ENCODE data around the gene RET. TPM values are rescaled to one million over a fixed set of nuclear protein-coding genes. Genes with fewer than 3 reads are reported as not detected.

The RET gene
- total RNA-seq, 1 experiment from 2014 or later = 81.1 TPM

GRCh38 chr10:43075612-43076003 is 1.3 kb upstream of the RET start:
- intact Hi-C loops (cut with micrococcal nuclease; ENCODE audit: unreplicated experiment) (no loop called here), in situ Hi-C loops (cut with HindIII; ENCODE audit: low pct_unique_long_range_greater_than_20kb, low sequenced_read_pairs) (no loop called here)
- H3K27ac ChIP-seq (ENCODE audit: low read length) = no peak overlapping the region
- TF ChIP-seq SIN3A (IDR thresholded peaks at IDR 0.05; ENCODE audit: borderline replicate concordance, insufficient read depth, low read depth, low read length) (no peak), CTCF (IDR thresholded peaks at IDR 0.05) (peak; percentile 77)
- no peak for DNase-seq (ENCODE audit: low read depth, low spot score)
- BruUV-seq (replicated peaks) = no TSS peak
- peak; percentile 53 for ATAC-seq
- H3K9me3 ChIP-seq (ENCODE audit: control insufficient read depth, insufficient read depth, low read depth, low read length) = no peaks in the 10 kb centered on the region
- ChIA-PET POLR2A (interaction anchor here (0.6 kb wide), 1 partner anchor 25 kb away, joined by 7 read pairs; no protein-coding TSS in a partner anchor), CTCF (interaction anchor here (0.5 to 1.3 kb wide), 4 partner anchors 8 to 651 kb away, joined by 3 to 4 read pairs (median 4); no protein-coding TSS in a partner anchor)
- H3K4me3 ChIP-seq (ENCODE audit: low read depth in 2 of 2, low read length in 2 of 2) = no peak overlapping the region
- H3K4me1 ChIP-seq (ENCODE audit: control insufficient read depth, insufficient read depth, low read length) = peaks cover 9% of the 10 kb centered on the region
- no peaks in the 10 kb centered on the region for H3K27me3 ChIP-seq (ENCODE audit: control insufficient read depth, insufficient read depth, low read length)
- no peaks in the 10 kb centered on the region for H3K36me3 ChIP-seq (ENCODE audit: control insufficient read depth, insufficient read depth, low read length)

- no peaks in the 10 kb centered on the region for H3K36me3 ChIP-seq (ENCODE audit: control insufficient read depth, insufficient read depth, low read length)
- H3K4me3 ChIP-seq (ENCODE audit: low read depth in 2 of 2, low read length in 2 of 2) = peak overlapping the region; percentile 52 to 55
- no peak overlapping the region for H3K27ac ChIP-seq (ENCODE audit: low read length)
- ATAC-seq = peak; percentile 61
- peaks cover 9% of the 10 kb centered on the region for H3K4me1 ChIP-seq (ENCODE audit: control insufficient read depth, insufficient read depth, low read length)
- ChIA-PET CTCF (interaction anchor here (0.6 to 1.3 kb wide), 5 partner anchors 9 to 689 kb away, joined by 4 to 7 read pairs (median 4); no protein-coding TSS in a partner anchor), POLR2A (interaction anchor here (0.6 kb wide), 1 partner anchor 207 kb away, joined by 3 read pairs; no protein-coding TSS in a partner anchor)
- in situ Hi-C loops (cut with HindIII; ENCODE audit: low pct_unique_long_range_greater_than_20kb, low sequenced_read_pairs) = no loop called here
- no peak for TF ChIP-seq SIN3A (IDR thresholded peaks at IDR 0.05; ENCODE audit: borderline replicate concordance, insufficient read depth, low read depth, low read length)
- TF ChIP-seq TCF7L2 (IDR thresholded peaks at IDR 0.05; ENCODE audit: low read depth, low read length) = no peak
- TF ChIP-seq CTCF (IDR thresholded peaks at IDR 0.05) = no peak; the same call in 1 of the 2 replicates
- TF ChIP-seq POLR2AphosphoS5 (IDR thresholded peaks at IDR 0.05; ENCODE audit: low read depth, low read length) = no peak
- no peak for TF ChIP-seq REST (IDR thresholded peaks at IDR 0.05; ENCODE audit: insufficient read depth in 1 of 2, low read depth in 2 of 2, low read length in 1 of 2)
- no peaks in the 10 kb centered on the region for H3K27me3 ChIP-seq (ENCODE audit: control insufficient read depth, insufficient read depth, low read length)
- intact Hi-C loops (cut with micrococcal nuclease; ENCODE audit: unreplicated experiment) = no loop called here
- no peak for DNase-seq (ENCODE audit: low read depth, low spot score)
- no peaks in the 10 kb centered on the region for H3K9me3 ChIP-seq (ENCODE audit: control insufficient read depth, insufficient read depth, low read depth, low read length)
- no TSS peak for BruUV-seq (replicated peaks)
These were observed 476 bp upstream of the RET start for GRCh38 chr10:43076311-43076875.

Data from Panc1 (cell line).